ENCODE results near the gene TMEM150A. TPM values are rescaled to one million over a fixed set of nuclear protein-coding genes. Genes with fewer than 3 reads are reported as not detected.

The TMEM150A gene
- total and polyA plus RNA-seq, 9 donors, result 7.0 to 27.1 (median 17.8) TPM

DNA sequence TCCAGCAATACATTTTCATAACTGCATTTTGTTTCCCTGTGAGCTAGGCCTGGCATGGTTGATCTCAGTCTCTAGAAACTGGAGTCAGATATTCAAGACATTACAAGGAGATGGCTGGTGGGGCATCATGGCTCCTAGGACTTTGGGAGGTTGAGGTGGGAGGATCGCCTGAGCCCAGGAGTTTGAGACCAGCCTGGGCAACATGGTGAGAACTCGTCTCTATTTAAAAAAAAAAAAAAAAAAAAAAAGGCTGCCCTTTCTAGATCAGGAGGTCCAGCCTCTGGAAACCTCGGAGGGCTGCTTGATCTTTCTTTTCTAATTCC is 25.5 kb downstream of the TMEM150A start:
- H3K27ac ChIP-seq, result no peak overlapping the region
- no peaks in the 10 kb centered on the region for H3K36me3 ChIP-seq
- H3K27me3 ChIP-seq, result no peaks in the 10 kb centered on the region
- no peaks in the 10 kb centered on the region for H3K9me3 ChIP-seq
- TF ChIP-seq, protein P1, sequence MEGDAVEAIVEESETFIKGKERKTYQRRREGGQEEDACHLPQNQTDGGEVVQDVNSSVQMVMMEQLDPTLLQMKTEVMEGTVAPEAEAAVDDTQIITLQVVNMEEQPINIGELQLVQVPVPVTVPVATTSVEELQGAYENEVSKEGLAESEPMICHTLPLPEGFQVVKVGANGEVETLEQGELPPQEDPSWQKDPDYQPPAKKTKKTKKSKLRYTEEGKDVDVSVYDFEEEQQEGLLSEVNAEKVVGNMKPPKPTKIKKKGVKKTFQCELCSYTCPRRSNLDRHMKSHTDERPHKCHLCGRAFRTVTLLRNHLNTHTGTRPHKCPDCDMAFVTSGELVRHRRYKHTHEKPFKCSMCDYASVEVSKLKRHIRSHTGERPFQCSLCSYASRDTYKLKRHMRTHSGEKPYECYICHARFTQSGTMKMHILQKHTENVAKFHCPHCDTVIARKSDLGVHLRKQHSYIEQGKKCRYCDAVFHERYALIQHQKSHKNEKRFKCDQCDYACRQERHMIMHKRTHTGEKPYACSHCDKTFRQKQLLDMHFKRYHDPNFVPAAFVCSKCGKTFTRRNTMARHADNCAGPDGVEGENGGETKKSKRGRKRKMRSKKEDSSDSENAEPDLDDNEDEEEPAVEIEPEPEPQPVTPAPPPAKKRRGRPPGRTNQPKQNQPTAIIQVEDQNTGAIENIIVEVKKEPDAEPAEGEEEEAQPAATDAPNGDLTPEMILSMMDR (IDR thresholded peaks at IDR 0.05), result no peak
- TF ChIP-seq POLR2A (IDR thresholded peaks at IDR 0.05) (no peak), EP300 (IDR thresholded peaks at IDR 0.05) (no peak)
- H3K4me3 ChIP-seq, result no peak overlapping the region
- 71 to 79% (median 72%) methylated on average over 3 of the region's 3 CpGs for WGBS, 3 donors
- intact Hi-C loops (cut with DNase I), result no loop called here
- no peak for DNase-seq
- H3K4me1 ChIP-seq (ENCODE audit: insufficient read depth), result no peaks in the 10 kb centered on the region

DNA sequence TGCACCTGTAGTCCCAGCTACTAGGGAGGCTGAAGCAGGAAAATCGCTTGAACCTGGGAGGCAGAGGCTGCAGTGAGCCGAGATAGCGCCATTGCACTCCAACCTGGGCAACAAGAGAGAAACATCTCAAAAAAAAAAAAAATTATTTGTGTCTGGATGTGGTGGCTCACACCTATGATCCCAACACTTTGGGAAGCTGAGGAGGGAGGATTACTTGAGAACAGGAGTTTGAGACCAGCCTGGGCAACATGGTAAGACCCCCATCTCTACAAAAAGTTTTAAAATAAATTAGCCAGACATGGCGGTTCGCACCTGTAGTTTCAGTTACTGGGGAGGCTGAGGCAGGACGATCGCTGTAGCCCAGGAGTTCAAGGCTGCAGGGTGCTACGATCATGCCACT is 26.8 kb downstream of the TMEM150A start:
- H3K27me3 ChIP-seq, result no peaks in the 10 kb centered on the region
- no peaks in the 10 kb centered on the region for H3K4me1 ChIP-seq (ENCODE audit: insufficient read depth)
- DNase-seq, result no peak
- H3K4me3 ChIP-seq, result no peak overlapping the region
- WGBS, 3 donors, result 77 to 87% (median 79%) methylated on average over 8 of the region's 8 CpGs
- no peaks in the 10 kb centered on the region for H3K36me3 ChIP-seq
- TF ChIP-seq, protein P1 (IDR thresholded peaks at IDR 0.05), result no peak
- TF ChIP-seq EP300 (IDR thresholded peaks at IDR 0.05) (no peak), POLR2A (IDR thresholded peaks at IDR 0.05) (no peak)
- H3K9me3 ChIP-seq, result no peaks in the 10 kb centered on the region
- intact Hi-C loops (cut with DNase I), result no loop called here
- H3K27ac ChIP-seq, result no peak overlapping the region

DNA sequence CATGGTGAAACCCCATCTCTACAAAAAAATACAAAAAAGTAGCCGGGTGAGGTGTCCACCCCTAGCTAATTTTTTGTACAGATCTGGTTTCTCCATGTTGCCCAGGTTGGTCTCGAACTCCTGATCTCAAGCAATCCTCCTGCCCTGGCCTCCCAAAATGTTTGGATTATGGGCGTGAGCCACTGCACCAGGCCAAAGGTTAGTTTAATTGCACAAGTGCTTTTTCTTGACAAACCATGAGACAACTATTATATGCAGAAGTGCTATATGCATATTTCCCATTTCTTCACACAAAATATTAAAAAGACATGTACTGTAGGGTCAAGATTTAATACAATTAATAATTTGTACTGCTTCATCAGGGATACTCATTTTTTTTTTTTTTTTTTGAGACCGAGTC is 36.2 kb downstream of the TMEM150A start:
- 84 to 85% (median 84%) methylated on average over 4 of the region's 4 CpGs for WGBS, 3 donors
- no peak for DNase-seq

DNA sequence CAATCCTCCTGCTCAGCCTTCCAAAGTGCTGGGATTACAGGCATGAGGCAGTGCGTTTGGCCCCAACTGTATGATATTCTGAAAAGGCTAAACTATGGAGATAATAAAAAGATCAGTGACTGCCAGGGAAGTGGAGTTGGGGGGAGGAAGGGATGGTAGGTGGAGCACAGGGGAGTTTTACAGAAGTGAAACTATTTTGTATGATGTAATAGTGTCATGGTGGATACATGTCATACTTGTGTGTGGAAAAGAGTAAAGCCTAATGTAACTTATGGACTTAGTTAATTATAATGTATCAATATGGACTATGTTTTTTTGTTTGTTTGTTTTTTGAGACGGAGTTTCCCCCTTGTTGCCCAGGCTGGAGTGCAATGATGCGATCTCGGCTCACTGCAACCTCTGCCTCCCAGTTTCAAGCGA is 38.3 kb downstream of the TMEM150A start:
- Histone ChIP-seq H3K27ac (no peak overlapping the region), H3K4me1 (ENCODE audit: insufficient read depth) (peaks cover 6% of the 10 kb centered on the region), H3K4me3 (no peak overlapping the region), H3K9me3 (no peaks in the 10 kb centered on the region), H3K36me3 (no peaks in the 10 kb centered on the region), H3K27me3 (no peaks in the 10 kb centered on the region)
- intact Hi-C loops (cut with DNase I), result no loop called here
- TF ChIP-seq, protein P1 (IDR thresholded peaks at IDR 0.05), result no peak
- TF ChIP-seq EP300 (IDR thresholded peaks at IDR 0.05) (no peak), POLR2A (IDR thresholded peaks at IDR 0.05) (no peak)
- DNase-seq, result no peak
- WGBS, 3 donors, result 80 to 83% (median 81%) methylated on average over 5 of the region's 5 CpGs

More for the DNA sequence above, 36.2 kb downstream of the TMEM150A start:
- H3K27ac ChIP-seq, result no peak overlapping the region
- H3K9me3 ChIP-seq, result no peaks in the 10 kb centered on the region
- no peak overlapping the region for H3K4me3 ChIP-seq
- TF ChIP-seq EP300 (IDR thresholded peaks at IDR 0.05) (no peak), POLR2A (IDR thresholded peaks at IDR 0.05) (no peak)
- TF ChIP-seq, protein P1 (IDR thresholded peaks at IDR 0.05), result no peak
- H3K36me3 ChIP-seq, result no peaks in the 10 kb centered on the region
- no peaks in the 10 kb centered on the region for H3K27me3 ChIP-seq
- intact Hi-C loops (cut with DNase I), result no loop called here
- peaks cover 2% of the 10 kb centered on the region for H3K4me1 ChIP-seq (ENCODE audit: insufficient read depth)
